ENCODE data around the gene PPT2. TPM values are rescaled to one million over a fixed set of nuclear protein-coding genes. Genes with fewer than 3 reads are reported as not detected.
A peak's percentile ranks its signal among the peaks of the same experiment; 100 is the strongest.
"Not testable (repeated sequence)": the region's sequence is repeated elsewhere in the genome, so short reads cannot be mapped to it uniquely, and the experiment has no call there.

The PPT2 gene
- total RNA-seq, 6 experiments from 2014 or later: 15.9 to 21.7 (median 18.6) TPM

DNA sequence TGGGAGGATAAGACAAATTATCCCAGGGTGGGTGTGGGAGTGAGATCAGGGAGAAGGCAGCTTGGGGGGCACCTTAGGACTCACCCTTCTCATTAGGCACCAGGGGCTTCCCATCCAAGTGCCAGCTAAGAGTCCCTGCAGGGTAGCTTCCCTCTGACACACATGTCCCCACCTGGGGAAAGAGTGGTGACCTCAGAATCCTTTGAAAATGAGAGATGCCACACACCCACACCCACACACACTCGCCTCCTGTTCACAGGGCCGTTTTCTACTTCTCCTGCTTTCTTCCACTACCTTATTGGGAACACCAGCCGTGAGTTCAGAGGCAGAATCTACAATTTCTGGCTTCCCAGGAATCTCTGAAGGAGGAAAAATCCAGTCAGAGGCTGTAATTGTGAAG, 29.1 kb downstream of the PPT2 start:
- TF ChIP-seq, protein P1, sequence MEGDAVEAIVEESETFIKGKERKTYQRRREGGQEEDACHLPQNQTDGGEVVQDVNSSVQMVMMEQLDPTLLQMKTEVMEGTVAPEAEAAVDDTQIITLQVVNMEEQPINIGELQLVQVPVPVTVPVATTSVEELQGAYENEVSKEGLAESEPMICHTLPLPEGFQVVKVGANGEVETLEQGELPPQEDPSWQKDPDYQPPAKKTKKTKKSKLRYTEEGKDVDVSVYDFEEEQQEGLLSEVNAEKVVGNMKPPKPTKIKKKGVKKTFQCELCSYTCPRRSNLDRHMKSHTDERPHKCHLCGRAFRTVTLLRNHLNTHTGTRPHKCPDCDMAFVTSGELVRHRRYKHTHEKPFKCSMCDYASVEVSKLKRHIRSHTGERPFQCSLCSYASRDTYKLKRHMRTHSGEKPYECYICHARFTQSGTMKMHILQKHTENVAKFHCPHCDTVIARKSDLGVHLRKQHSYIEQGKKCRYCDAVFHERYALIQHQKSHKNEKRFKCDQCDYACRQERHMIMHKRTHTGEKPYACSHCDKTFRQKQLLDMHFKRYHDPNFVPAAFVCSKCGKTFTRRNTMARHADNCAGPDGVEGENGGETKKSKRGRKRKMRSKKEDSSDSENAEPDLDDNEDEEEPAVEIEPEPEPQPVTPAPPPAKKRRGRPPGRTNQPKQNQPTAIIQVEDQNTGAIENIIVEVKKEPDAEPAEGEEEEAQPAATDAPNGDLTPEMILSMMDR (IDR thresholded peaks at IDR 0.05): no peak
- Mint-ChIP-seq H3K9me3 (no peaks in the 10 kb centered on the region), H3K36me3 (ENCODE audit: low read depth) (peaks cover 29% of the 10 kb centered on the region), H3K4me3 (no peak overlapping the region), H3K27ac (peak overlapping the region; percentile 31; the same call in 1 of the 2 replicates), H3K27me3 (ENCODE audit: insufficient read depth) (peaks cover 4% of the 10 kb centered on the region), H3K4me1 (ENCODE audit: low read depth) (peaks cover 52% of the 10 kb centered on the region)
- no peak for DNase-seq

DNA sequence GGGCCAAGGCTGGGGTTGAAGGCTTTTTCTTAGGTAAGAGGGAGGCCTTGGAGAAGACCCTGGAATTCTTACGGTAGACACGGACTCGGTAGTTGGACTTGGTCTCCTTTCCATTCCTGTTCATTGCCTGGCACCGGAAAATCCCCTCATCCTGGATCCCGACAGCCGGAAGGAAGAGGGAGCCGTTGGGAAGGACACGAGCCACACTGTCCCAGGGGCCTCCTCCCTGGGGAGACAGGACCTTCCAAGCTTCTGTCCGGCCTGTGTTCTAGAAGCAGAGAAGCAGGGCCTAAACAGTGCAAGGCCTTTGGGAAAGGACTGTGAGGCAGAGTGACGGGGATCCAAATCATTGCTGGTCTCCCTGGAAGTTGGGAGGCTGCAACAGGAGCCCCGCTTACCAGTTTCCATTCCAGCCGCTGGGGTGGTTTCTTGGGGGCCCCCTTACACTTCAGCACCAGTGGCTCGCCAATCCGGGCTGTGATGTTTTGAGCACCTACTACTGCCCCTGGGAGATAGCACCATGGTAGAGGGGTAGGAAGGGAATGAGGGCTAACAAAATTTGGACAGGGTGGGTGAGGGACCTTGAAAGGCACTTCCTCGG, 29.6 kb downstream of the PPT2 start:
- H3K27me3 Mint-ChIP-seq (ENCODE audit: insufficient read depth): peaks cover 4% of the 10 kb centered on the region
- peaks cover 56% of the 10 kb centered on the region for H3K4me1 Mint-ChIP-seq (ENCODE audit: low read depth)
- DNase-seq: no peak
- no peak overlapping the region for H3K4me3 Mint-ChIP-seq
- peaks cover 29% of the 10 kb centered on the region for H3K36me3 Mint-ChIP-seq (ENCODE audit: low read depth)
- H3K27ac Mint-ChIP-seq: peak overlapping the region; percentile 31; the same call in 1 of the 2 replicates
- H3K9me3 Mint-ChIP-seq: no peaks in the 10 kb centered on the region
- TF ChIP-seq, protein P1 (IDR thresholded peaks at IDR 0.05): no peak

- DNase-seq: no peak
- peaks cover 55% of the 10 kb centered on the region for H3K4me1 Mint-ChIP-seq (ENCODE audit: low read depth)
- H3K4me3 Mint-ChIP-seq: no peak within 1 kb of the TSS
- peaks cover 29% of the 10 kb centered on the region for H3K36me3 Mint-ChIP-seq (ENCODE audit: low read depth)
- peak within 1 kb of the TSS; percentile 89; the same call in 1 of the 2 replicates for H3K27ac Mint-ChIP-seq
- H3K27me3 Mint-ChIP-seq (ENCODE audit: insufficient read depth): peaks cover 4% of the 10 kb centered on the region
- TF ChIP-seq, protein P1 (IDR thresholded peaks at IDR 0.05): no peak
- no peaks in the 10 kb centered on the region for H3K9me3 Mint-ChIP-seq
These were observed 30.2 kb downstream of the PPT2 start, which contains the start of gene AGER for GRCh38 chr6:32184084-32184640. TSS of gene AGER (minus strand) at chr6:32184253. CDS start at chr6:32184222, 31 bp downstream.

GRCh38 chr6:32185681-32186131, 31.8 kb downstream of the PPT2 start:
- peak; percentile 88 for DNase-seq
- H3K27me3 Mint-ChIP-seq (ENCODE audit: insufficient read depth); H3K9me3 Mint-ChIP-seq: not testable (repeated sequence)
- Mint-ChIP-seq H3K36me3 (ENCODE audit: low read depth) (peaks cover 21% of the 10 kb centered on the region), H3K4me1 (ENCODE audit: low read depth) (peaks cover 40% of the 10 kb centered on the region), H3K4me3 (peak overlapping the region; percentile 82), H3K27ac (peak overlapping the region; percentile 89)

DNA sequence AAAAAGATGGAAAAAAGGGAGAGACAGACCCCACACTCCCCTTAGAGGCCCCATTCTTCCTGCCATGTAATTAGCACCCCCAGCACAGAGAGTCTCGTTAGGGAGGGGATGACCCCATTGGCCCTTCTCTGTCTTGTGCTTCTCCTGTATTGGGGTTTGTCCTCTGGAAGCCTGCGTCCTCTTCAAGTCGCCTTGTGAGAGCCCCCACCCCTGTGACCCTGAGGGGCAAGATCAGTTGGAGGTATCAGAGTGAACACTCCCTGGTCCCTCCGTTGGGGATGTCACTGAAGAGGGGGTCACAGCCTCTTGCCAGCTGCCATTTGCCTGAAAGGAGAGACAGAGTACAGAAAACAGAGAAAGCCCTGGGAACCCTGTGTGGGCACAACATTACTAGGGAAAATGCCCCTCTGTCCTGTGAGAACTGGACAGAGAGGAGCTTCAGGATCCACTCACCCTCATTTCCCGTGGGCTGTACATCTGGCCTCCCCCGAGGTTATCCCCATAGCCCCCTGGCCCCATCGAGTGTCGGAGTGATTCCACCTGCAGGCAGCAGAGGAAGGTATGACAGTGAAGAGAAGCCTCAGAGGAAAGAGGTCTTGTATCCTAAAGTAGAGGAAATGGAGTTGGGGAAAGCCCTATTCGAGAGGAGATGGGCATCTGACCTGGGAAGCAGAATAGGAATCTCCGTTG, 32.4 kb downstream of the PPT2 start:
- not testable (repeated sequence) for DNase-seq; H3K9me3 Mint-ChIP-seq; H3K27me3 Mint-ChIP-seq (ENCODE audit: insufficient read depth)
- peak overlapping the region; percentile 89 for H3K27ac Mint-ChIP-seq
- H3K4me3 Mint-ChIP-seq: peak overlapping the region; percentile 16; the same call in 1 of the 2 replicates
- H3K4me1 Mint-ChIP-seq (ENCODE audit: low read depth): peaks cover 39% of the 10 kb centered on the region
- H3K36me3 Mint-ChIP-seq (ENCODE audit: low read depth): peaks cover 19% of the 10 kb centered on the region

GRCh38 chr6:32187009-32187709, 33.2 kb downstream of the PPT2 start:
- Mint-ChIP-seq H3K9me3 (no peaks in the 10 kb centered on the region), H3K4me1 (ENCODE audit: low read depth) (peaks cover 41% of the 10 kb centered on the region), H3K4me3 (peak overlapping the region; percentile 16; the same call in 1 of the 2 replicates), H3K27me3 (ENCODE audit: insufficient read depth) (peaks cover 4% of the 10 kb centered on the region), H3K36me3 (ENCODE audit: low read depth) (peaks cover 19% of the 10 kb centered on the region), H3K27ac (peak overlapping the region; percentile 89)
- DNase-seq: no peak
- TF ChIP-seq, protein P1 (IDR thresholded peaks at IDR 0.05): no peak

DNA sequence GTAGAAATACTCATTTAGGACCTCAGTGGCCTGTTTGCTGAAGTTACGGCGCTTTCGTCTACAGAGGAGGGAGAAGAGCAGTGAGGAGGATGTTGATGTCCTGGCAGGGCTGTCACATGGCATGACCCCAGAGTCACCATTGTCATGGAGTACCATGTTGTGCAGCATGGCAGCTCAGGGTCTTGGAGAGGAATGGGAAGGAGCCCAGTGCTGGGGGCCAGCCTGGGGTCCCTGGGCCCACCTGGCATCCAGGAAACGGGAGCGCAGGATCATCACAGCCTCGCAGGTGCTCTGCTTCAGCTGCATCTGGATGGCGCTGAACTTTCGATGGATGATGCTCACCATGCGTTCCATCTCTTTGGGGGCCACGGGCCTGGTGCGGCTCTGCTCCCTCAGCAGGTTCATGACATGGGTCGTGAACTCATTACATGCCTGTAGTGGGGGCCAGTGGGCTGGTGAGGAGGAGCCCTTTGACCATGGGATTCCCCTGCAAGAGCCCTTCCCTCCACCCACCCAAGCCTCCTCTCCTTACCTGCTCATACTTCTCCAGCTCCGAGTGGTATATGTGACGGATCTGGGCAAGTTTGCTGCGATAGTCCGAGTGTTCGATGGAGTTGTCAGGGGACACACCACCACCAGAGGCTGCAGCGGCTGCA, 33.9 kb downstream of the PPT2 start:
- Mint-ChIP-seq H3K4me3 (peak overlapping the region; percentile 93), H3K27ac (peak overlapping the region; percentile 88), H3K36me3 (ENCODE audit: low read depth) (peaks cover 19% of the 10 kb centered on the region), H3K4me1 (ENCODE audit: low read depth) (peaks cover 48% of the 10 kb centered on the region)
- H3K27me3 Mint-ChIP-seq (ENCODE audit: insufficient read depth); H3K9me3 Mint-ChIP-seq; DNase-seq: not testable (repeated sequence)

Data from HFFc6 (cell line).